Measurements from ENCODE around the gene BBS9. TPM values are rescaled to one million over a fixed set of nuclear protein-coding genes. Genes with fewer than 3 reads are reported as not detected.

Gene BBS9
- total and polyA plus RNA-seq, 2 donors (not counting 3 experiments of a cell fraction or from before 2014, with no cell fraction given): 5.7 to 17.4 TPM

DNA sequence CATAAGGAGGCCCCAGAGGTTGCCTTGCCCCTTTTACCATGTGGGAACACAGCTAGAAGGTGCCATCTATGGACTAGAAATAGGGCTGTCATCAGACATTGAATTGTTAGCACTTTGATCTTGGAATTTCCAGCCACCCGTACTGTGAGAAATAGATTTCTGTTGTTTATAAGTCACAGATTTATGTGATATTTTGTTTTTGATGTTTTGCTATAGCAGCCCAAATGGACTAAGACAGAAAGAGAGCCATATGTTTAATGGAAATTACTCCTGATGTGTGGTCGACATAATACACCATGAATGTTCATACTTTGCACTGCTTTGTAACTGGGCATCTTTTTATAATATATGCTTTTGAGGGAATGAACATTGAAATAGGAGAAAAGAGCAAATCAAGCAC is 302.2 kb downstream of the BBS9 start:
- Histone ChIP-seq H3K4me3 (replicated peaks in 1 of 3; ENCODE audit: insufficient read depth in 1 of 3, low read depth in 1 of 3, low read length in 3 of 3) (no peak overlapping the region), H4K20me1 (replicated peaks; ENCODE audit: control insufficient read depth, extremely low read depth, insufficient read depth, low read length) (no peaks in the 10 kb centered on the region), H2AFZ (ENCODE audit: low read depth, low read length) (no peak overlapping the region), H3K36me3 (ENCODE audit: control insufficient read depth in 2 of 2, extremely low read depth in 1 of 2, insufficient read depth in 2 of 2, low read length in 2 of 2) (no peaks in the 10 kb centered on the region), H3K27ac (ENCODE audit: insufficient read depth, low read depth, low read length) (no peak overlapping the region), H3K9me3 (replicated peaks; ENCODE audit: control insufficient read depth, insufficient read depth, low read length) (no peaks in the 10 kb centered on the region), H3K9me1 (replicated peaks; ENCODE audit: control insufficient read depth, extremely low read depth, insufficient read depth, low read length) (no peaks in the 10 kb centered on the region), H3K9ac (replicated peaks; ENCODE audit: extremely low read depth, insufficient read depth, low read length) (no peak overlapping the region), H3K27me3 (ENCODE audit: control insufficient read depth in 2 of 2, insufficient read depth in 2 of 2, low read length in 2 of 2) (no peaks in the 10 kb centered on the region), H3K79me2 (ENCODE audit: control insufficient read depth, insufficient read depth, low read length) (no peaks in the 10 kb centered on the region), H3K4me1 (ENCODE audit: control insufficient read depth, extremely low read depth, insufficient read depth, low read length) (no peaks in the 10 kb centered on the region), H3K4me2 (ENCODE audit: insufficient read depth, low read length) (no peak overlapping the region)
- ChIA-PET CTCF (no interaction called here), POLR2A (no interaction called here)
- no peak for FAIRE-seq
- BruUV-seq (replicated peaks): no TSS peak
- no peak for TF ChIP-seq FOS (IDR thresholded peaks at IDR 0.05; ENCODE audit: borderline replicate concordance, insufficient read depth, low read length)
- TF ChIP-seq GATA2 (IDR thresholded peaks at IDR 0.05; ENCODE audit: insufficient read depth, insufficient read length, low read depth, low read length): no peak
- no peak for TF ChIP-seq EZH2 (IDR thresholded peaks at IDR 0.05; ENCODE audit: borderline replicate concordance, low read depth, low read length, severe bottlenecking)
- no peak for TF ChIP-seq POLR2A (IDR thresholded peaks at IDR 0.05; ENCODE audit: low read depth, low read length)
- TF ChIP-seq, protein P1, sequence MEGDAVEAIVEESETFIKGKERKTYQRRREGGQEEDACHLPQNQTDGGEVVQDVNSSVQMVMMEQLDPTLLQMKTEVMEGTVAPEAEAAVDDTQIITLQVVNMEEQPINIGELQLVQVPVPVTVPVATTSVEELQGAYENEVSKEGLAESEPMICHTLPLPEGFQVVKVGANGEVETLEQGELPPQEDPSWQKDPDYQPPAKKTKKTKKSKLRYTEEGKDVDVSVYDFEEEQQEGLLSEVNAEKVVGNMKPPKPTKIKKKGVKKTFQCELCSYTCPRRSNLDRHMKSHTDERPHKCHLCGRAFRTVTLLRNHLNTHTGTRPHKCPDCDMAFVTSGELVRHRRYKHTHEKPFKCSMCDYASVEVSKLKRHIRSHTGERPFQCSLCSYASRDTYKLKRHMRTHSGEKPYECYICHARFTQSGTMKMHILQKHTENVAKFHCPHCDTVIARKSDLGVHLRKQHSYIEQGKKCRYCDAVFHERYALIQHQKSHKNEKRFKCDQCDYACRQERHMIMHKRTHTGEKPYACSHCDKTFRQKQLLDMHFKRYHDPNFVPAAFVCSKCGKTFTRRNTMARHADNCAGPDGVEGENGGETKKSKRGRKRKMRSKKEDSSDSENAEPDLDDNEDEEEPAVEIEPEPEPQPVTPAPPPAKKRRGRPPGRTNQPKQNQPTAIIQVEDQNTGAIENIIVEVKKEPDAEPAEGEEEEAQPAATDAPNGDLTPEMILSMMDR (IDR thresholded peaks at IDR 0.05; ENCODE audit: extremely low read depth in 1 of 2, insufficient read depth in 1 of 2, low read depth in 1 of 2, low read length in 2 of 2): no peak
- TF ChIP-seq JUN (IDR thresholded peaks at IDR 0.05; ENCODE audit: borderline replicate concordance, insufficient read depth, insufficient read length, low read depth): no peak
- no peak for TF ChIP-seq MYC (IDR thresholded peaks at IDR 0.05; ENCODE audit: low read depth, low read length)
- TF ChIP-seq POLR2AphosphoS5 (IDR thresholded peaks at IDR 0.05; ENCODE audit: insufficient read depth, low read depth, low read length): no peak
- TF ChIP-seq, protein P2, sequence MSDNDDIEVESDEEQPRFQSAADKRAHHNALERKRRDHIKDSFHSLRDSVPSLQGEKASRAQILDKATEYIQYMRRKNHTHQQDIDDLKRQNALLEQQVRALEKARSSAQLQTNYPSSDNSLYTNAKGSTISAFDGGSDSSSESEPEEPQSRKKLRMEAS (IDR thresholded peaks at IDR 0.05; ENCODE audit: insufficient read depth, insufficient read length): no peak
- DNase-seq (ENCODE audit: low read depth, low spot score): no peak
- intact Hi-C loops (cut with micrococcal nuclease): no loop called here
- dilution Hi-C loops (cut with MboI; ENCODE audit: extremely low pct_ligation_motif_present, low sequenced_read_pairs): no loop called here

Data from endothelial cell of umbilical vein (primary cell).